ENCODE results near the gene CHMP1A. TPM values are rescaled to one million over a fixed set of nuclear protein-coding genes. Genes with fewer than 3 reads are reported as not detected.

Gene CHMP1A
- total and polyA plus RNA-seq, 9 donors = 13.2 to 76.8 (median 49.2) TPM

DNA sequence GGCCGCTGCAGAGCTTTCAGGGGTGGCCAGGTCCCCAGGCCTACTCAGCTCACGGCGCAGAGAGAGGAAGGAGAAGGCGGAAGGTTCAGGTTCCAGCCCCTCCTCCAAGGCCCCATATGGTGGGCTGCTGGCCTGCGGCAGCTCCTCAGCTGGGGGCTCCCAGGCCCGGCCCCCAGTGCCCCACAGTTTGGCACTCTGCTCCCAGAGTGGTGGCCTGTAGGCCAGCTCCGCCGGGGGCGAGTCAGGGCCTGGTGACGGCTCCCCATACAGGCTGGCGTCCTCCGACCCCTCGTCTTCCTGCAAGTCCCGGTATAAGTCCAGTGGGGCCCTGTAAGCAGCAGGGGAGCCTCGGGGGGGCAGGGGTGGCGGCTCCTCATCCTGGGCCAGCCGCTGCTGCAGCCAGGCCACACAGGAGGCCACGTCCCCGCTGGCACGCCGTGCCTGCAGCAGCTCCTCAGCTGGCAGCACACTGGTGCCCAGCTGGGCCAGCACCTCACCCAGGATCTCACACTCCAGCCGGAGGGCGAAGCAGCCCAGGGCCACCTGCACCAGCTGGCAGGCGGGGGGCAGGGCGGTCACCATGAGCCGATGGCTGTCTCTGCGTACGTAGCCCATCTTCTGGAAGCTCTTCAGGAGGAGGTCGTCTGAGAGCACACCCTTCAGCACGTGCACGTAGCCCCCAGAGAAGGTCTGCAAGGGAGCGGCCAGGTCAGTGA lies 40.3 kb upstream of the CHMP1A start:
- Histone ChIP-seq H3K4me1 (ENCODE audit: insufficient read depth) (peaks cover 11% of the 10 kb centered on the region), H3K27ac (no peak overlapping the region), H3K27me3 (no peaks in the 10 kb centered on the region), H3K9me3 (no peaks in the 10 kb centered on the region), H3K36me3 (no peaks in the 10 kb centered on the region), H3K4me3 (no peak overlapping the region)
- TF ChIP-seq POLR2A (IDR thresholded peaks at IDR 0.05) (no peak), EP300 (IDR thresholded peaks at IDR 0.05) (no peak)
- TF ChIP-seq, protein P1, sequence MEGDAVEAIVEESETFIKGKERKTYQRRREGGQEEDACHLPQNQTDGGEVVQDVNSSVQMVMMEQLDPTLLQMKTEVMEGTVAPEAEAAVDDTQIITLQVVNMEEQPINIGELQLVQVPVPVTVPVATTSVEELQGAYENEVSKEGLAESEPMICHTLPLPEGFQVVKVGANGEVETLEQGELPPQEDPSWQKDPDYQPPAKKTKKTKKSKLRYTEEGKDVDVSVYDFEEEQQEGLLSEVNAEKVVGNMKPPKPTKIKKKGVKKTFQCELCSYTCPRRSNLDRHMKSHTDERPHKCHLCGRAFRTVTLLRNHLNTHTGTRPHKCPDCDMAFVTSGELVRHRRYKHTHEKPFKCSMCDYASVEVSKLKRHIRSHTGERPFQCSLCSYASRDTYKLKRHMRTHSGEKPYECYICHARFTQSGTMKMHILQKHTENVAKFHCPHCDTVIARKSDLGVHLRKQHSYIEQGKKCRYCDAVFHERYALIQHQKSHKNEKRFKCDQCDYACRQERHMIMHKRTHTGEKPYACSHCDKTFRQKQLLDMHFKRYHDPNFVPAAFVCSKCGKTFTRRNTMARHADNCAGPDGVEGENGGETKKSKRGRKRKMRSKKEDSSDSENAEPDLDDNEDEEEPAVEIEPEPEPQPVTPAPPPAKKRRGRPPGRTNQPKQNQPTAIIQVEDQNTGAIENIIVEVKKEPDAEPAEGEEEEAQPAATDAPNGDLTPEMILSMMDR (IDR thresholded peaks at IDR 0.05) = no peak
- 81 to 89% (median 84%) methylated on average over 23 to 32 of the region's 32 CpGs for WGBS, 3 donors
- intact Hi-C loops (cut with DNase I) = no loop called here
- peak; percentile 15 to 52 (median 41) for DNase-seq

DNA sequence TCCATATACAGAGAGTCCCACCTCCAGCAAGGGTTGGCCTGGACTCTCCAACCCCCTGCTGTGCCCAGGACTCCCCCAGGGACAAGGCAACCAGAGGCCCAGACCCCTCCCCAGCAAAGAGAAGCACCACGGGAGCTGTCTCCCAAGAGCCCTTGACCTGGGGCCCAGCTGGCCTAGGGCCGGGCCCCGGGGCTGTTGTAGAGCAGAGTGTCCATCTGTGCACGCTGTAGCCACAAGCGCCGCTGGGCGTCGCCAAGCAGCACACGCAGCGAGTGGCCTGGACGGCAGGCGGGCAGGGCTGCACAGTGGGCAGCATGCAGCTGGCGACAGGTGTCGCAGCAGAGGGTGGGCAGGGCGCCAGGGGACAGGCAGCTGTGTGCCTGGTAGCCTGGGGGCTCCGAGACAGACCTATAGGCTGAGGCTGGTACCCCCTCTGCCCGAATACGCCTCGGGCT lies 39.7 kb upstream of the CHMP1A start:
- Histone ChIP-seq H3K27me3 (no peaks in the 10 kb centered on the region), H3K9me3 (no peaks in the 10 kb centered on the region), H3K4me1 (ENCODE audit: insufficient read depth) (peaks cover 11% of the 10 kb centered on the region), H3K36me3 (no peaks in the 10 kb centered on the region), H3K4me3 (no peak overlapping the region), H3K27ac (no peak overlapping the region)
- TF ChIP-seq POLR2A (IDR thresholded peaks at IDR 0.05) (no peak), EP300 (IDR thresholded peaks at IDR 0.05) (no peak)
- TF ChIP-seq, protein P1 (IDR thresholded peaks at IDR 0.05) = no peak
- peak; percentile 24 to 55 (median 47) for DNase-seq
- WGBS, 3 donors = 71 to 86% (median 72%) methylated on average over 19 of the region's 19 CpGs
- intact Hi-C loops (cut with DNase I) = no loop called here

DNA sequence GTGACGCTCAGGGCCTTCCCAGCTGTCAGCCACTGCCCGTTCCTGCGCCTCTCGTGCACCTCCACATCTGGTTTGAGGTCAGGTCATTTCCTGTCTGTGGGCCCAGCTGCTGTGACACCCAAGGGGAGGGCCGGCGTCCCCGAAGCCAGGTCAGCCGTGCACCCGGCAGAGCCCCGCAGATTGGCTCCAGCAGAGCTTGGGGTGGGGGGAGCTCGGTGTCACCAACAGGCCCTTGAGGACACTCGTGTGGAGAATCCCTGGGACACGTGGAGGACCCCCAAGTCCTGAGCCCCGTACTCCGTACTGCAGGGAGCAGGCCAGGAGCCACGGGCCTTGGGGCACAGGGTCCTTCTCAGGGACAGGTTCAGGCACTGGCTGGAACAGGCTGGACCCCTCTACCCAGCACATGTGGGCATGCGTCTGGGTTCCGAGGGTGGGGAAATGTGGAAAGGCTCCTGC lies 39.2 kb upstream of the CHMP1A start:
- Histone ChIP-seq H3K27ac (no peak overlapping the region), H3K9me3 (no peaks in the 10 kb centered on the region), H3K4me1 (ENCODE audit: insufficient read depth) (peaks cover 9% of the 10 kb centered on the region), H3K4me3 (no peak overlapping the region), H3K27me3 (no peaks in the 10 kb centered on the region), H3K36me3 (no peaks in the 10 kb centered on the region)
- no peak for TF ChIP-seq POLR2A (IDR thresholded peaks at IDR 0.05)
- no peak for TF ChIP-seq EP300 (IDR thresholded peaks at IDR 0.05)
- TF ChIP-seq, protein P1 (IDR thresholded peaks at IDR 0.05) = no peak
- peak in 4 of 5 donors; percentile 8 to 30 (median 22) for DNase-seq
- intact Hi-C loops (cut with DNase I) = no loop called here
- WGBS, 3 donors = 59 to 69% (median 64%) methylated on average over 18 of the region's 18 CpGs

DNA sequence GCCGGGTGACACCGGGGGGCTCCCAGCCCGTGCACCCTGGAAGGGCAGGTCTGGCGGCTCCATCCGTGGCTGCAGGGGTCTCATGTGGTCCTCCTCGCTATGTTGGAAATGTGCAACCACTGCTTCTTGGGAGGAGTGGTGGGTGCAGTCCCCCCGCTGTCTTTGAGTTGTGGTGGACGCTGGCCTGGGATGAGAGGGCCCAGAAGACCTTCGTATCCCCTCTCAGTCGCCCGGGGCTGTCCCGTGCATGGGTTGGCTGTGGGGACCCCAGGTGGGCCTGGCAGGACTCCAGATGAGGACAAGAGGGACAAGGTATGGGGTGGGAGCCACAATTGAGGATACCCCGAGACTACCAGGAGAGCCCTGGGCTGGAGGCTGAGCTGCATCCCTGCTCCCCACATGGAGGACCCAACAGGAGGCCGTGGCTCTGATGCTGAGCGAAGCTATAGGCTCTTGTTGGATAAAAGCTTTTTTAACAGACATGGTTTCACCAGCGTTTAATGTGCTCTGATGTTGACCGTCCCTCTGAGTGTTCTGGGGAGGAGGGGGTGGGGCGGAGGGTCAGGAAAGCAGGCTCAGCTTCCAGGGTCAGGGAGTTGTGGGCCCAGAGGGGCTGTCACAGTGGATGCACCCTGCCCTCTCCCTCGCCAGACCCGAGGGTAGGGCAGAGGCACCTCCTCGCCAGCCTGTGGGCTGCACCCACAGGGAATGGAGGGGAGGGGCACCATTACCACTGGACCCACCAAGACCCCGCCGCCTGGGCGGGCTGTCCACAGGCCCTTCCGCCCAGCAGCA lies 38.6 kb upstream of the CHMP1A start:
- Histone ChIP-seq H3K36me3 (no peaks in the 10 kb centered on the region), H3K4me1 (ENCODE audit: insufficient read depth) (peaks cover 7% of the 10 kb centered on the region), H3K27me3 (no peaks in the 10 kb centered on the region), H3K4me3 (no peak overlapping the region), H3K9me3 (no peaks in the 10 kb centered on the region), H3K27ac (no peak overlapping the region)
- intact Hi-C loops (cut with DNase I) = no loop called here
- TF ChIP-seq EP300 (IDR thresholded peaks at IDR 0.05) = no peak
- TF ChIP-seq POLR2A (IDR thresholded peaks at IDR 0.05) = no peak
- TF ChIP-seq, protein P1 (IDR thresholded peaks at IDR 0.05) = no peak
- DNase-seq = peak; percentile 20 to 42 (median 33)
- 73 to 82% (median 78%) methylated on average over 24 to 25 of the region's 25 CpGs for whole genome bisulfite sequencing, 3 donors

Measured in ovary (tissue), 9 donors.